Measurements from ENCODE around the gene CAPS. TPM values are rescaled to one million over a fixed set of nuclear protein-coding genes. Genes with fewer than 3 reads are reported as not detected.

Gene CAPS
- total and polyA plus RNA-seq, 12 donors, result 1.3 to 14.1 (median 3.0) TPM

GRCh38 chr19:5894704-5895349 lies 19.2 kb upstream of the CAPS start:
- Histone ChIP-seq H3K27ac (peak overlapping the region; percentile 31 to 97 (median 76)), H3K36me3 (peaks cover 0 to 36% (median 16%) of the 10 kb centered on the region in 9 donors), H3K27me3 (peaks cover 0 to 18% (median 10%) of the 10 kb centered on the region in 7 donors), H3K4me1 (peaks cover 9 to 57% (median 33%) of the 10 kb centered on the region in 9 donors), H3K9me3 (no peaks in the 10 kb centered on the region), H3K4me3 (no peak overlapping the region)
- intact Hi-C loops (cut with DNase I), result loop anchor here in 5 of 10 donors (5.0 to 10.0 kb wide), 5 partner anchors 68 to 93 kb away; partner anchors contain the start of gene NRTN (in 2 of the 5)
- ATAC-seq (peak in 5 of 8 donors; percentile 1 to 28 (median 13)), DNase-seq (no peak)
- 43 to 59% methylated on average over 28 of the region's 28 CpGs for WGBS, 2 donors
- no peak for TF ChIP-seq CTCF (IDR thresholded peaks at IDR 0.05)

GRCh38 chr19:5895409-5895808 lies 18.6 kb upstream of the CAPS start:
- Histone ChIP-seq H3K27ac (peak overlapping the region; percentile 31 to 97 (median 76)), H3K27me3 (peaks cover 0 to 18% (median 10%) of the 10 kb centered on the region in 7 donors), H3K4me3 (no peak overlapping the region), H3K4me1 (peaks cover 9 to 58% (median 33%) of the 10 kb centered on the region in 9 donors), H3K36me3 (peaks cover 0 to 40% (median 16%) of the 10 kb centered on the region in 9 donors), H3K9me3 (no peaks in the 10 kb centered on the region)
- peak in 1 of 2 donors; percentile 48 for DNase-seq
- peak in 7 of 8 donors; percentile 4 to 68 (median 57) for ATAC-seq
- TF ChIP-seq CTCF (IDR thresholded peaks at IDR 0.05), result no peak
- WGBS, 2 donors, result 55 to 56% methylated on average over 15 of the region's 15 CpGs
- intact Hi-C loops (cut with DNase I), result loop anchor here in 2 of 10 donors (5.0 to 10.0 kb wide), 2 partner anchors 77 to 91 kb away; partner anchors contain the start of gene NRTN (in 1 of the 2)

- Histone ChIP-seq H3K27ac (peak overlapping the region in 9 of 10 donors; percentile 31 to 97 (median 76)), H3K27me3 (peaks cover 0 to 18% (median 8%) of the 10 kb centered on the region in 7 donors), H3K4me3 (no peak overlapping the region), H3K4me1 (peaks cover 9 to 63% (median 33%) of the 10 kb centered on the region in 9 donors), H3K9me3 (no peaks in the 10 kb centered on the region), H3K36me3 (peaks cover 0 to 45% (median 16%) of the 10 kb centered on the region in 9 donors)
- DNase-seq (no peak), ATAC-seq (peak in 1 of 8 donors; percentile 2)
- intact Hi-C loops (cut with DNase I), result loop anchor here in 2 of 10 donors (5.0 to 10.0 kb wide), 2 partner anchors 76 to 91 kb away; partner anchors contain the start of gene NRTN (in 1 of the 2)
- 83 to 84% methylated on average over 8 of the region's 8 CpGs for WGBS, 2 donors
- TF ChIP-seq CTCF (IDR thresholded peaks at IDR 0.05), result no peak
Observed at GRCh38 chr19:5895890-5896289, 18.2 kb upstream of the CAPS start.

GRCh38 chr19:5896365-5897076 lies 17.5 kb upstream of the CAPS start:
- no peak for DNase-seq
- TF ChIP-seq CTCF (IDR thresholded peaks at IDR 0.05), result no peak
- H3K27me3 ChIP-seq, result peaks cover 0 to 14% (median 3%) of the 10 kb centered on the region in 7 donors
- intact Hi-C loops (cut with DNase I), result loop anchor here in 2 of 10 donors (5.0 to 10.0 kb wide), 2 partner anchors 76 to 92 kb away; partner anchors contain the start of gene NRTN (in 1 of the 2)
- peaks cover 0 to 51% (median 16%) of the 10 kb centered on the region in 9 donors for H3K36me3 ChIP-seq
- H3K4me1 ChIP-seq, result peaks cover 9 to 69% (median 38%) of the 10 kb centered on the region in 9 donors
- 87 to 90% methylated on average over 29 of the region's 29 CpGs for WGBS, 2 donors
- H3K9me3 ChIP-seq, result no peaks in the 10 kb centered on the region
- peak overlapping the region in 3 of 10 donors; percentile 87 to 97 (median 90) for H3K27ac ChIP-seq
- no peak overlapping the region for H3K4me3 ChIP-seq
- no peak for ATAC-seq
